Osteocyte (in vitro differentiated cells): ENCODE results near the gene MED9. TPM values are rescaled to one million over a fixed set of nuclear protein-coding genes. Genes with fewer than 3 reads are reported as not detected.

Experiments used
- DNase-seq: peaks from one replicate; pipeline ENCODE4 v3.0.0; 2021; ENCODE audit warnings: mixed read lengths; ENCODE audit not compliant: unreplicated experiment; ENCODE audit errors: extremely low spot score
- H3K27ac Mint-ChIP-seq: one replicate; pipeline ENCODE4 v1.8.0; 2021; ENCODE audit warnings: mild to moderate bottlenecking, mixed read lengths; ENCODE audit not compliant: unreplicated experiment
- H3K27me3 Mint-ChIP-seq: one replicate; pipeline ENCODE4 v1.8.0; 2021; ENCODE audit warnings: mixed read lengths; ENCODE audit not compliant: unreplicated experiment
- H3K36me3 Mint-ChIP-seq: one replicate; pipeline ENCODE4 v1.8.0; 2021; ENCODE audit warnings: mixed read lengths; ENCODE audit not compliant: unreplicated experiment
- H3K4me1 Mint-ChIP-seq: one replicate; pipeline ENCODE4 v1.8.0; 2021; ENCODE audit warnings: mixed read lengths; ENCODE audit not compliant: unreplicated experiment
- H3K4me3 Mint-ChIP-seq: one replicate; pipeline ENCODE4 v1.8.0; 2021; ENCODE audit warnings: mild to moderate bottlenecking, moderate library complexity, mixed read lengths; ENCODE audit not compliant: unreplicated experiment
- H3K9me3 Mint-ChIP-seq: one replicate; pipeline ENCODE4 v1.8.0; 2021; ENCODE audit warnings: mixed read lengths; ENCODE audit not compliant: unreplicated experiment
- CTCF ChIP-seq: fragments of 200-600 bp; sonication (generic); IDR thresholded peaks from 2 replicates; pipeline ENCODE4 v1.5.0; 2021; ENCODE audit warnings: antibody characterized with exemption, mild to moderate bottlenecking, moderate library complexity
- total RNA-seq: library from RNA; stranded (reverse); gene quantifications from 2 replicates; pipeline ENCODE4 v1.2.1, GENCODE V29; 2021

Gene MED9
- total RNA-seq, 1 donor from 2014 or later: 13.2 TPM

GRCh38 chr17:17498606-17499301 is 22.0 kb downstream of the MED9 start:
- peaks cover 15% of the 10 kb centered on the region for H3K4me1 Mint-ChIP-seq
- no peak for DNase-seq
- no peaks in the 10 kb centered on the region for H3K9me3 Mint-ChIP-seq
- no peaks in the 10 kb centered on the region for H3K36me3 Mint-ChIP-seq
- peaks cover 3% of the 10 kb centered on the region for H3K27me3 Mint-ChIP-seq
- no peak for TF ChIP-seq CTCF
- no peak overlapping the region for H3K27ac Mint-ChIP-seq
- H3K4me3 Mint-ChIP-seq: no peak overlapping the region

- no peaks in the 10 kb centered on the region for H3K9me3 Mint-ChIP-seq
- no peak for TF ChIP-seq CTCF
- no peak overlapping the region for H3K4me3 Mint-ChIP-seq
- H3K27me3 Mint-ChIP-seq: peaks cover 3% of the 10 kb centered on the region
- H3K27ac Mint-ChIP-seq: no peak overlapping the region
- no peaks in the 10 kb centered on the region for H3K36me3 Mint-ChIP-seq
- no peak for DNase-seq
- peaks cover 13% of the 10 kb centered on the region for H3K4me1 Mint-ChIP-seq
Measured at GRCh38 chr17:17499402-17500145, 22.8 kb downstream of the MED9 start.

GRCh38 chr17:17500999-17501605 is 24.3 kb downstream of the MED9 start:
- no peaks in the 10 kb centered on the region for H3K36me3 Mint-ChIP-seq
- H3K27me3 Mint-ChIP-seq: no peaks in the 10 kb centered on the region
- H3K27ac Mint-ChIP-seq: no peak overlapping the region
- no peaks in the 10 kb centered on the region for H3K9me3 Mint-ChIP-seq
- peaks cover 5% of the 10 kb centered on the region for H3K4me1 Mint-ChIP-seq
- H3K4me3 Mint-ChIP-seq: no peak overlapping the region
- DNase-seq: no peak
- peak; percentile 11 for TF ChIP-seq CTCF

- no peaks in the 10 kb centered on the region for H3K4me1 Mint-ChIP-seq
- H3K27me3 Mint-ChIP-seq: no peaks in the 10 kb centered on the region
- no peak for DNase-seq
- H3K9me3 Mint-ChIP-seq: no peaks in the 10 kb centered on the region
- no peak for TF ChIP-seq CTCF
- no peak overlapping the region for H3K27ac Mint-ChIP-seq
- H3K4me3 Mint-ChIP-seq: no peak overlapping the region
- no peaks in the 10 kb centered on the region for H3K36me3 Mint-ChIP-seq
Measured at GRCh38 chr17:17502741-17503565, 26.2 kb downstream of the MED9 start.
